ENCODE data around the gene NES.

Gene NES

GRCh38 chr1:156673387-156674121 is 3.7 kb downstream of the NES start:
- no peak overlapping the region for H3K4me3 ChIP-seq (ENCODE audit: control insufficient read depth, low read depth, low read length)
- DNase-seq (ENCODE audit: low read depth) = no peak

GRCh38 chr1:156671804-156672203 is 5.4 kb downstream of the NES start:
- H3K4me3 ChIP-seq (ENCODE audit: control insufficient read depth, low read depth, low read length) = no peak overlapping the region
- DNase-seq (ENCODE audit: low read depth) = no peak
- no peak for TF ChIP-seq CTCF (IDR thresholded peaks at IDR 0.05; ENCODE audit: control insufficient read depth, insufficient read depth, low read depth, low read length, missing control alignments)

More at GRCh38 chr1:156673387-156674121, 3.7 kb downstream of the NES start:
- no peak for TF ChIP-seq CTCF (IDR thresholded peaks at IDR 0.05; ENCODE audit: control insufficient read depth, insufficient read depth, low read depth, low read length, missing control alignments)

GRCh38 chr1:156670791-156671190 is 6.4 kb downstream of the NES start:
- no peak overlapping the region for H3K4me3 ChIP-seq (ENCODE audit: control insufficient read depth, low read depth, low read length)
- DNase-seq (ENCODE audit: low read depth) = no peak
- TF ChIP-seq CTCF (IDR thresholded peaks at IDR 0.05; ENCODE audit: control insufficient read depth, insufficient read depth, low read depth, low read length, missing control alignments) = no peak

- H3K4me3 ChIP-seq (ENCODE audit: control insufficient read depth, low read depth, low read length) = no peak overlapping the region
- DNase-seq (ENCODE audit: low read depth) = no peak
- TF ChIP-seq CTCF (IDR thresholded peaks at IDR 0.05; ENCODE audit: control insufficient read depth, insufficient read depth, low read depth, low read length, missing control alignments) = no peak
These were observed 6.8 kb downstream of the NES start for GRCh38 chr1:156670359-156670758.

- no peak for TF ChIP-seq CTCF (IDR thresholded peaks at IDR 0.05; ENCODE audit: control insufficient read depth, insufficient read depth, low read depth, low read length, missing control alignments)
These were observed 7.4 kb downstream of the NES start for GRCh38 chr1:156669794-156670193.

GRCh38 chr1:156668801-156669637 is 8.2 kb downstream of the NES start:
- no peak overlapping the region for H3K4me3 ChIP-seq (ENCODE audit: control insufficient read depth, low read depth, low read length)
- TF ChIP-seq CTCF (IDR thresholded peaks at IDR 0.05; ENCODE audit: control insufficient read depth, insufficient read depth, low read depth, low read length, missing control alignments) = no peak

More at GRCh38 chr1:156669794-156670193, 7.4 kb downstream of the NES start:
- DNase-seq (ENCODE audit: low read depth) = no peak
- no peak overlapping the region for H3K4me3 ChIP-seq (ENCODE audit: control insufficient read depth, low read depth, low read length)

More at GRCh38 chr1:156668801-156669637, 8.2 kb downstream of the NES start:
- no peak for DNase-seq (ENCODE audit: low read depth)
